Measurements from ENCODE around the gene MLLT3. TPM values are rescaled to one million over a fixed set of nuclear protein-coding genes. Genes with fewer than 3 reads are reported as not detected.
A peak's percentile ranks its signal among the peaks of the same experiment; 100 is the strongest.

The MLLT3 gene
- total and polyA plus RNA-seq, 2 donors (not counting 1 experiment from before 2014, with no cell fraction given), result 37.3 to 43.8 TPM

- no peak overlapping the region for H2AFZ ChIP-seq (ENCODE audit: low read length)
- H3K9me3 ChIP-seq (ENCODE audit: control insufficient read depth, insufficient read depth, low read depth, low read length), result no peaks in the 10 kb centered on the region
- no peaks in the 10 kb centered on the region for H3K27me3 ChIP-seq (ENCODE audit: control insufficient read depth, insufficient read depth, low read length)
- H4K20me1 ChIP-seq (ENCODE audit: control insufficient read depth, extremely low read depth, insufficient read depth, low read length), result no peaks in the 10 kb centered on the region
- peaks cover 8% of the 10 kb centered on the region for H3K79me2 ChIP-seq (ENCODE audit: control insufficient read depth, insufficient read depth, low read length)
- H3K4me2 ChIP-seq (ENCODE audit: extremely low read depth, insufficient read depth, low read length), result no peak overlapping the region
- no peak for TF ChIP-seq EZH2 (IDR thresholded peaks at IDR 0.05; ENCODE audit: low read length, missing control alignments)
- TF ChIP-seq CTCF (conservative IDR thresholded peaks at IDR 0.05 in 1 of 2, IDR thresholded peaks at IDR 0.05 in 1 of 2; ENCODE audit: low read depth in 1 of 2, low read length in 2 of 2), result no peak
- no peaks in the 10 kb centered on the region for H3K36me3 ChIP-seq (ENCODE audit: control insufficient read depth, insufficient read depth, low read length)
- no peak for DNase-seq (ENCODE audit: low read depth in 2 of 2)
- H3K4me1 ChIP-seq (ENCODE audit: control insufficient read depth, extremely low read depth, insufficient read depth, low read length), result peaks cover 5% of the 10 kb centered on the region
- H3K4me3 ChIP-seq (replicated peaks in 1 of 4; ENCODE audit: control extremely low read depth in 1 of 4, insufficient read depth in 1 of 4, low read depth in 3 of 4, low read length in 4 of 4), result no peak overlapping the region
- H3K9ac ChIP-seq (ENCODE audit: insufficient read depth, low read length), result no peak overlapping the region
- no peak overlapping the region for H3K27ac ChIP-seq (ENCODE audit: insufficient read depth, low read length)
Observed at GRCh38 chr9:20564650-20565049, 57.6 kb downstream of the MLLT3 start.

GRCh38 chr9:20563917-20564316 is 58.4 kb downstream of the MLLT3 start:
- Histone ChIP-seq H3K9me3 (ENCODE audit: control insufficient read depth, insufficient read depth, low read depth, low read length) (no peaks in the 10 kb centered on the region), H4K20me1 (ENCODE audit: control insufficient read depth, extremely low read depth, insufficient read depth, low read length) (no peaks in the 10 kb centered on the region), H3K9ac (ENCODE audit: insufficient read depth, low read length) (no peak overlapping the region), H3K27me3 (ENCODE audit: control insufficient read depth, insufficient read depth, low read length) (no peaks in the 10 kb centered on the region), H3K79me2 (ENCODE audit: control insufficient read depth, insufficient read depth, low read length) (peaks cover 7% of the 10 kb centered on the region), H2AFZ (ENCODE audit: low read length) (no peak overlapping the region), H3K4me2 (ENCODE audit: extremely low read depth, insufficient read depth, low read length) (no peak overlapping the region), H3K36me3 (ENCODE audit: control insufficient read depth, insufficient read depth, low read length) (no peaks in the 10 kb centered on the region), H3K4me1 (ENCODE audit: control insufficient read depth, extremely low read depth, insufficient read depth, low read length) (peaks cover 10% of the 10 kb centered on the region), H3K27ac (ENCODE audit: insufficient read depth, low read length) (no peak overlapping the region), H3K4me3 (replicated peaks in 1 of 4; ENCODE audit: control extremely low read depth in 1 of 4, insufficient read depth in 1 of 4, low read depth in 3 of 4, low read length in 4 of 4) (no peak overlapping the region)
- TF ChIP-seq EZH2 (IDR thresholded peaks at IDR 0.05; ENCODE audit: low read length, missing control alignments), result no peak
- TF ChIP-seq CTCF (conservative IDR thresholded peaks at IDR 0.05 in 1 of 2, IDR thresholded peaks at IDR 0.05 in 1 of 2; ENCODE audit: low read depth in 1 of 2, low read length in 2 of 2), result no peak
- no peak for DNase-seq (ENCODE audit: low read depth in 2 of 2)

GRCh38 chr9:20562051-20562450 is 60.2 kb downstream of the MLLT3 start:
- Histone ChIP-seq H3K79me2 (ENCODE audit: control insufficient read depth, insufficient read depth, low read length) (peaks cover 7% of the 10 kb centered on the region), H3K4me3 (replicated peaks in 1 of 4; ENCODE audit: control extremely low read depth in 1 of 4, insufficient read depth in 1 of 4, low read depth in 3 of 4, low read length in 4 of 4) (no peak overlapping the region), H3K4me1 (ENCODE audit: control insufficient read depth, extremely low read depth, insufficient read depth, low read length) (peaks cover 17% of the 10 kb centered on the region), H3K27ac (ENCODE audit: insufficient read depth, low read length) (no peak overlapping the region), H2AFZ (ENCODE audit: low read length) (no peak overlapping the region), H3K9ac (ENCODE audit: insufficient read depth, low read length) (no peak overlapping the region), H4K20me1 (ENCODE audit: control insufficient read depth, extremely low read depth, insufficient read depth, low read length) (no peaks in the 10 kb centered on the region), H3K36me3 (ENCODE audit: control insufficient read depth, insufficient read depth, low read length) (no peaks in the 10 kb centered on the region), H3K4me2 (ENCODE audit: extremely low read depth, insufficient read depth, low read length) (no peak overlapping the region), H3K27me3 (ENCODE audit: control insufficient read depth, insufficient read depth, low read length) (no peaks in the 10 kb centered on the region), H3K9me3 (ENCODE audit: control insufficient read depth, insufficient read depth, low read depth, low read length) (no peaks in the 10 kb centered on the region)
- TF ChIP-seq CTCF (conservative IDR thresholded peaks at IDR 0.05 in 1 of 2, IDR thresholded peaks at IDR 0.05 in 1 of 2; ENCODE audit: low read depth in 1 of 2, low read length in 2 of 2) (no peak), EZH2 (IDR thresholded peaks at IDR 0.05; ENCODE audit: low read length, missing control alignments) (no peak)
- DNase-seq (ENCODE audit: low read depth in 2 of 2), result peak in 1 of 2 donors; percentile 26
